RWPE2 (cell line): ENCODE results near the gene CDON.

Experiments used
- ATAC-seq: fragments of 200-7000 bp; cut with Tn5 transposase; 3 replicates; pipeline ENCODE4 v1.9.1; 2021; ENCODE audit warnings: low read depth
- DNase-seq: peaks from one replicate; pipeline ENCODE4 v3.0.0-alpha.2; 2020; ENCODE audit warnings: low spot score
- H3K27ac ChIP-seq: fragments of 450-650 bp; 2 replicates; pipeline ENCODE4 v1.5.1; 2017; ENCODE audit warnings: mild to moderate bottlenecking; ENCODE audit not compliant: poor library complexity, severe bottlenecking
- H3K27me3 ChIP-seq: fragments of 250-450 bp; sonication (Bioruptor Pico); 2 replicates; pipeline ENCODE4 v1.5.1; 2021; ENCODE audit warnings: mild to moderate bottlenecking, moderate library complexity; ENCODE audit not compliant: insufficient read depth, poor library complexity, severe bottlenecking
- H3K36me3 ChIP-seq: fragments of 250-450 bp; sonication (Bioruptor Pico); 2 replicates; pipeline ENCODE4 v1.5.1; 2020; ENCODE audit warnings: low read depth, mild to moderate bottlenecking, moderate library complexity
- H3K4me1 ChIP-seq: fragments of 250-450 bp; sonication (Bioruptor Pico); 2 replicates; pipeline ENCODE4 v1.5.1; 2021; ENCODE audit warnings: mild to moderate bottlenecking, moderate library complexity; ENCODE audit not compliant: insufficient read depth, poor library complexity, severe bottlenecking
- H3K4me3 ChIP-seq: fragments of 250-450 bp; sonication (Bioruptor Pico); 2 replicates; pipeline ENCODE4 v1.5.1; 2021; ENCODE audit warnings: mild to moderate bottlenecking, moderate library complexity; ENCODE audit not compliant: severe bottlenecking
- H3K9me3 ChIP-seq: fragments of 250-450 bp; sonication (Bioruptor Pico); 2 replicates; pipeline ENCODE4 v1.5.1; 2021; ENCODE audit warnings: mild to moderate bottlenecking, moderate library complexity; ENCODE audit not compliant: severe bottlenecking
- CTCF ChIP-seq: fragments of 450-650 bp; IDR thresholded peaks from one replicate; pipeline ENCODE4 v1.5.1; 2017; ENCODE audit warnings: mild to moderate bottlenecking, moderate library complexity; ENCODE audit not compliant: poor library complexity, severe bottlenecking

CDON gene

GRCh38 chr11:126012852-126013251 lies 49.8 kb downstream of the CDON start:
- Histone ChIP-seq H3K27me3 (no peaks in the 10 kb centered on the region), H3K9me3 (no peaks in the 10 kb centered on the region), H3K36me3 (0 out of 2 replicates have a peak, but pooled peaks cover 3% of the 10 kb centered on the region), H3K27ac (no peak overlapping the region), H3K4me3 (no peak overlapping the region), H3K4me1 (no peaks in the 10 kb centered on the region)
- no peak for TF ChIP-seq CTCF
- no peak for DNase-seq
- no peak for ATAC-seq

GRCh38 chr11:126011754-126012153 lies 50.9 kb downstream of the CDON start:
- Histone ChIP-seq H3K4me1 (peaks cover 2% of the 10 kb centered on the region), H3K4me3 (no peak overlapping the region), H3K27me3 (no peaks in the 10 kb centered on the region), H3K9me3 (no peaks in the 10 kb centered on the region), H3K27ac (no peak overlapping the region), H3K36me3 (0 out of 2 replicates have a peak, but pooled peaks cover under 1% of the 10 kb centered on the region)
- TF ChIP-seq CTCF = no peak
- DNase-seq (no peak), ATAC-seq (no peak)

GRCh38 chr11:126011265-126011664 lies 51.4 kb downstream of the CDON start:
- no peak for ATAC-seq
- Histone ChIP-seq H3K36me3 (no peaks in the 10 kb centered on the region), H3K4me1 (peaks cover 2% of the 10 kb centered on the region), H3K27ac (no peak overlapping the region), H3K9me3 (no peaks in the 10 kb centered on the region), H3K27me3 (no peaks in the 10 kb centered on the region), H3K4me3 (no peak overlapping the region)
- DNase-seq = no peak
- no peak for TF ChIP-seq CTCF

GRCh38 chr11:126008956-126009355 lies 53.7 kb downstream of the CDON start:
- ATAC-seq (no peak), DNase-seq (no peak)
- Histone ChIP-seq H3K4me3 (no peak overlapping the region), H3K4me1 (peaks cover 2% of the 10 kb centered on the region), H3K27ac (no peak overlapping the region), H3K9me3 (no peaks in the 10 kb centered on the region), H3K36me3 (no peaks in the 10 kb centered on the region), H3K27me3 (no peaks in the 10 kb centered on the region)
- TF ChIP-seq CTCF = no peak

- H3K27ac ChIP-seq = no peak overlapping the region
- no peak overlapping the region for H3K4me3 ChIP-seq
- H3K9me3 ChIP-seq = no peaks in the 10 kb centered on the region
- TF ChIP-seq CTCF = no peak
- H3K27me3 ChIP-seq = no peaks in the 10 kb centered on the region
- H3K4me1 ChIP-seq = peaks cover 2% of the 10 kb centered on the region
- ATAC-seq = peak; percentile 85
- no peak for DNase-seq
- no peaks in the 10 kb centered on the region for H3K36me3 ChIP-seq
Measured at GRCh38 chr11:126007238-126007637, 55.4 kb downstream of the CDON start.
